Endothelial cell of umbilical vein (primary cell): ENCODE data around the gene ENOSF1. TPM values are rescaled to one million over a fixed set of nuclear protein-coding genes. Genes with fewer than 3 reads are reported as not detected.

Source experiments
- BruUV-seq: library from RNA; stranded (reverse); fragments of 400-500 nt; replicated peaks from 2 replicates; lab custom pipeline; 2021; lab: Mats Ljungman, UMichigan
- CTCF ChIA-PET: fragments of 300-600, 350-600 bp; sonication (Branson Sonifier 250); formaldehyde crosslinking; loops from one replicate; lab custom pipeline; 2021; ENCODE audit warnings: antibody characterized with exemption, inconsistent platforms; lab: Charles Lee
- POLR2A ChIA-PET: fragments of 300-600, 350-600 bp; sonication (Branson Sonifier 250); formaldehyde crosslinking; loops from one replicate; lab custom pipeline; 2021; ENCODE audit warnings: antibody characterized with exemption, inconsistent platforms; lab: Charles Lee
- DNase-seq: peaks from one replicate; pipeline ENCODE4 v3.0.0-alpha.2; 2011; ENCODE audit warnings: low read depth, low spot score
- FAIRE-seq: peaks from 2 replicates; lab custom pipeline; 2011; peaks lifted over from hg19 to GRCh38; lab: Jason Lieb, UNC
- H2AFZ ChIP-seq: 2 replicates; pipeline ENCODE4 v1.6.0; 2012; ENCODE audit warnings: low read depth, low read length, control low read depth, inconsistent platforms
- H3K27ac ChIP-seq: 2 replicates; pipeline ENCODE4 v1.5.1; 2011; ENCODE audit warnings: low read depth, mild to moderate bottlenecking, control low read depth, low read length, moderate library complexity; ENCODE audit not compliant: insufficient read depth
- H3K27me3 ChIP-seq, 2 experiments: 2 replicates each; pipeline versions ENCODE4 v1.6.0 to v1.6.1; 2011; ENCODE audit warnings: low read length in 2 of 2, mixed read lengths in 1 of 2; ENCODE audit not compliant: control insufficient read depth in 2 of 2, insufficient read depth in 2 of 2
- H3K36me3 ChIP-seq, 2 experiments: 2 replicates in 1 of 2; 3 replicates in 1 of 2; pipeline ENCODE4 v1.5.1; 2011; ENCODE audit warnings: low read length in 2 of 2, mild to moderate bottlenecking in 1 of 2, moderate library complexity in 1 of 2; ENCODE audit not compliant: control insufficient read depth in 2 of 2, insufficient read depth in 2 of 2; ENCODE audit errors: extremely low read depth in 1 of 2
- H3K4me1 ChIP-seq: 3 replicates; pipeline ENCODE4 v1.5.1; 2011; ENCODE audit warnings: mild to moderate bottlenecking, low read length; ENCODE audit not compliant: control insufficient read depth, insufficient read depth; ENCODE audit errors: extremely low read depth
- H3K4me2 ChIP-seq: 2 replicates; pipeline ENCODE4 v1.6.1; 2011; ENCODE audit warnings: low read length, control low read depth, mixed read lengths; ENCODE audit not compliant: insufficient read depth
- H3K4me3 ChIP-seq, 3 experiments: fragments of 200-600 bp in 1 of 3; sonication (generic), shearing (Covaris generic) in 1 of 3; replicated peaks in 1 of 3; 2 replicates each; pipeline ENCODE4 v1.5.1; 2011 to 2016; ENCODE audit warnings: control low read depth in 3 of 3, low read length in 3 of 3, mild to moderate bottlenecking in 2 of 3, inconsistent platforms in 1 of 3, low read depth in 1 of 3, moderate library complexity in 1 of 3; ENCODE audit not compliant: insufficient read depth in 1 of 3
- H3K79me2 ChIP-seq: 2 replicates; pipeline ENCODE4 v1.6.0; 2012; ENCODE audit warnings: low read length, inconsistent platforms; ENCODE audit not compliant: control insufficient read depth, insufficient read depth
- H3K9ac ChIP-seq: replicated peaks from 2 replicates; pipeline ENCODE3; 2011; ENCODE audit warnings: low read length, control low read depth; ENCODE audit not compliant: insufficient read depth; ENCODE audit errors: extremely low read depth
- H3K9me1 ChIP-seq: replicated peaks from 3 replicates; pipeline ENCODE4 v1.6.0; 2011; ENCODE audit warnings: mild to moderate bottlenecking, low read length; ENCODE audit not compliant: control insufficient read depth, insufficient read depth; ENCODE audit errors: extremely low read depth
- H3K9me3 ChIP-seq: replicated peaks from 2 replicates; pipeline ENCODE4 v1.5.1; 2012; ENCODE audit warnings: low read length, inconsistent platforms; ENCODE audit not compliant: control insufficient read depth, insufficient read depth
- H4K20me1 ChIP-seq: replicated peaks from 2 replicates; pipeline ENCODE3; 2011; ENCODE audit warnings: mild to moderate bottlenecking, low read length; ENCODE audit not compliant: control insufficient read depth, insufficient read depth; ENCODE audit errors: extremely low read depth
- EZH2 ChIP-seq: IDR thresholded peaks from 2 replicates; pipeline ENCODE4 v1.6.1; 2012; ENCODE audit warnings: borderline replicate concordance, low read depth, mild to moderate bottlenecking, moderate library complexity, low read length, inconsistent platforms; ENCODE audit not compliant: severe bottlenecking
- FOS ChIP-seq: IDR thresholded peaks from 2 replicates; pipeline ENCODE4 v1.6.1; 2011; ENCODE audit warnings: mild to moderate bottlenecking, low read length, moderate library complexity, borderline replicate concordance; ENCODE audit not compliant: insufficient read depth
- GATA2 ChIP-seq: IDR thresholded peaks from 2 replicates; pipeline ENCODE4 v1.7.0; 2011; ENCODE audit warnings: low read depth, mild to moderate bottlenecking, moderate library complexity, mixed read lengths, low read length; ENCODE audit not compliant: insufficient read length, insufficient read depth
- JUN ChIP-seq: IDR thresholded peaks from 2 replicates; pipeline ENCODE4 v1.6.1; 2011; ENCODE audit warnings: borderline replicate concordance, low read depth; ENCODE audit not compliant: insufficient read length, insufficient read depth
- MYC ChIP-seq: IDR thresholded peaks from one replicate; pipeline ENCODE4 v1.6.1; 2011; ENCODE audit warnings: mild to moderate bottlenecking, low read depth, low read length
- POLR2A ChIP-seq: IDR thresholded peaks from 2 replicates; pipeline ENCODE4 v1.6.1; 2012; ENCODE audit warnings: low read depth, mild to moderate bottlenecking, control low read depth, low read length
- POLR2AphosphoS5 ChIP-seq: IDR thresholded peaks from 2 replicates; pipeline ENCODE4 v1.6.1; 2012; ENCODE audit warnings: low read depth, mild to moderate bottlenecking, control low read depth, low read length, moderate library complexity; ENCODE audit not compliant: insufficient read depth
- dilution Hi-C: fragments of 300-500 bp; cut with MboI; formaldehyde crosslinking; loops from one replicate; pipeline ENCODE4 v1.15.0; 2019; ENCODE audit warnings: low sequenced_read_pairs; ENCODE audit not compliant: extremely low pct_ligation_motif_present
- intact Hi-C: fragments of 100-400 bp; cut with micrococcal nuclease; formaldehyde crosslinking; loops from one replicate; pipeline ENCODE4 v1.10.0; 2022
- polyA plus RNA-seq, 4 experiments: library from polyadenylated mRNA; depleted of rRNA in 3 of 4; stranded (reverse) in 3 of 4; unstranded in 1 of 4; fragments of >200 nt; gene quantifications; 2 replicates each; pipeline versions ENCODE4 v1.2.1 to v1.2.3, GENCODE V29; 2011 to 2012; ENCODE audit warnings: missing spikeins in 1 of 4
- total RNA-seq: library from RNA; stranded (reverse); gene quantifications from 2 replicates; pipeline ENCODE4 v1.2.3, GENCODE V29; 2021
- TF ChIP-seq, protein P1 (sequence below): IDR thresholded peaks from 2 replicates; pipeline ENCODE4 v1.6.1; 2011; ENCODE audit not compliant: insufficient read depth, insufficient read length
- TF ChIP-seq, protein P2 (sequence below), 2 donors: IDR thresholded peaks; 1 replicate in 1 of 2; 2 replicates in 1 of 2; pipeline ENCODE4 v1.5.1; 2011; ENCODE audit warnings: low read length in 2 of 2, mild to moderate bottlenecking in 2 of 2, moderate library complexity in 2 of 2, control low read depth in 1 of 2, inconsistent platforms in 1 of 2, low read depth in 1 of 2; ENCODE audit not compliant: insufficient read depth in 1 of 2; ENCODE audit errors: extremely low read depth in 1 of 2

ENOSF1 gene
- total and polyA plus RNA-seq, 2 donors (not counting 3 experiments of a cell fraction or from before 2014, with no cell fraction given) = 19.5 to 50.5 TPM

DNA sequence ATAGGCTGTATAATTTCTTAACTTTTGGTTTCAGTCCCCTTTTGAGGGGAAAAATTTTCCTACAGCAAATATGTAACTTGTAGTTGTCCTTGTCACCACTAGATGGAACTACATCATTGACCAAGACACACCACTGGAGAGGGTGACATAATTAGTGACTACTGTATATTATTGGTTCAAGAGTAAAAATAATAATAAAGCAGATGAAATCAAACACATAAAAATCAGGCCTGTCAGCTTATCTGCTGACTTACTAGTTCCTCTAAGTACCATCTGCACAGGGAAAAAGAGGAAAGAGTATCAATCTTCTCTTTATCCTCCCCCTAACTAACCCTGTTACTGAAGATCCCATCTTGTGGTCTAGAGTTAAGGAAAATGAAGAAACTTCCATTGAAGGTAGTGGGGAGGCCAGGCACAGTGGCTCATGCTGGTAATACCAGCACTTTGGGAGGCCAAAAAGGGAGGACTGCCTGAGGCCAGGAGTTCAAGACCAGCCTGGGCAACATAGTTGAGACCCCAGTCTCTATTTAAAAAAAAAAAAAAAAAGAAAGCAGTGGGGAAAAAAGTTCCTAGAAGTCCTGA is 29.6 kb upstream of the ENOSF1 start:
- BruUV-seq = no TSS peak

More for the DNA sequence above, 29.6 kb upstream of the ENOSF1 start:
- Histone ChIP-seq H3K9me3 (no peaks in the 10 kb centered on the region), H3K36me3 (peaks cover 6 to 10% of the 10 kb centered on the region in 2 experiments), H3K4me1 (peaks cover 19% of the 10 kb centered on the region), H4K20me1 (no peaks in the 10 kb centered on the region), H3K27me3 (no peaks in the 10 kb centered on the region), H3K9me1 (no peaks in the 10 kb centered on the region), H3K4me2 (no peak overlapping the region), H3K79me2 (no peaks in the 10 kb centered on the region), H3K27ac (peak overlapping the region; percentile 9), H3K9ac (peak overlapping the region; percentile 22), H2AFZ (no peak overlapping the region), H3K4me3 (no peak overlapping the region)
- FAIRE-seq (peak; percentile 66), DNase-seq (peak; percentile 78)
- dilution Hi-C loops (loop anchor here (25.0 kb wide), 1 partner anchor 95 kb away; no protein-coding TSS in a partner anchor), intact Hi-C loops (loop anchor here (1.0 to 2.0 kb wide), 4 partner anchors 70 to 117 kb away; partner anchors contain the start of gene YES1)
- ChIA-PET CTCF (interaction anchor here (0.9 to 10.8 kb wide), 8 partner anchors 26 to 98 kb away, joined by 3 to 301 read pairs (median 8); no protein-coding TSS in a partner anchor), POLR2A (interaction anchor here (1.8 kb wide), 1 partner anchor 89 kb away, joined by 5 read pairs; no protein-coding TSS in a partner anchor)
- TF ChIP-seq MYC (no peak), EZH2 (no peak), GATA2 (no peak), POLR2AphosphoS5 (no peak), FOS (no peak), JUN (peak; percentile 27), POLR2A (no peak)
- TF ChIP-seq, protein P1, sequence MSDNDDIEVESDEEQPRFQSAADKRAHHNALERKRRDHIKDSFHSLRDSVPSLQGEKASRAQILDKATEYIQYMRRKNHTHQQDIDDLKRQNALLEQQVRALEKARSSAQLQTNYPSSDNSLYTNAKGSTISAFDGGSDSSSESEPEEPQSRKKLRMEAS = no peak
- TF ChIP-seq, protein P2, sequence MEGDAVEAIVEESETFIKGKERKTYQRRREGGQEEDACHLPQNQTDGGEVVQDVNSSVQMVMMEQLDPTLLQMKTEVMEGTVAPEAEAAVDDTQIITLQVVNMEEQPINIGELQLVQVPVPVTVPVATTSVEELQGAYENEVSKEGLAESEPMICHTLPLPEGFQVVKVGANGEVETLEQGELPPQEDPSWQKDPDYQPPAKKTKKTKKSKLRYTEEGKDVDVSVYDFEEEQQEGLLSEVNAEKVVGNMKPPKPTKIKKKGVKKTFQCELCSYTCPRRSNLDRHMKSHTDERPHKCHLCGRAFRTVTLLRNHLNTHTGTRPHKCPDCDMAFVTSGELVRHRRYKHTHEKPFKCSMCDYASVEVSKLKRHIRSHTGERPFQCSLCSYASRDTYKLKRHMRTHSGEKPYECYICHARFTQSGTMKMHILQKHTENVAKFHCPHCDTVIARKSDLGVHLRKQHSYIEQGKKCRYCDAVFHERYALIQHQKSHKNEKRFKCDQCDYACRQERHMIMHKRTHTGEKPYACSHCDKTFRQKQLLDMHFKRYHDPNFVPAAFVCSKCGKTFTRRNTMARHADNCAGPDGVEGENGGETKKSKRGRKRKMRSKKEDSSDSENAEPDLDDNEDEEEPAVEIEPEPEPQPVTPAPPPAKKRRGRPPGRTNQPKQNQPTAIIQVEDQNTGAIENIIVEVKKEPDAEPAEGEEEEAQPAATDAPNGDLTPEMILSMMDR (IDR thresholded peaks at IDR 0.05; ENCODE audit: extremely low read depth in 1 of 2, insufficient read depth in 1 of 2, low read depth in 1 of 2, low read length in 2 of 2) = peak; percentile 46 to 51
